ENCODE measurements around the gene FBXW12.

The FBXW12 gene

GRCh38 chr3:48423241-48423882 is 51.3 kb downstream of the FBXW12 start:
- no peak for DNase-seq

GRCh38 chr3:48423883-48424695 is 52.1 kb downstream of the FBXW12 start:
- DNase-seq = no peak

- DNase-seq = no peak
Observed at GRCh38 chr3:48425281-48425812, 53.3 kb downstream of the FBXW12 start.

- no peak for DNase-seq
Observed at GRCh38 chr3:48426401-48426909, 54.4 kb downstream of the FBXW12 start.

GRCh38 chr3:48426944-48427629 is 55.1 kb downstream of the FBXW12 start:
- no peak for DNase-seq

- no peak for DNase-seq
Observed at GRCh38 chr3:48427630-48427962, 55.6 kb downstream of the FBXW12 start.

- no peak for DNase-seq
Observed at GRCh38 chr3:48428088-48428571, 56.1 kb downstream of the FBXW12 start.

GRCh38 chr3:48428572-48429316 is 56.7 kb downstream of the FBXW12 start:
- no peak for DNase-seq

- DNase-seq = peak; percentile 83
Observed at GRCh38 chr3:48429317-48429959, 57.4 kb downstream of the FBXW12 start.

GRCh38 chr3:48429960-48430707 is 58.1 kb downstream of the FBXW12 start, which contains the start of gene PLXNB1:
Gene PLXNB1 (minus strand): TSS chr3:48430086. CDS start chr3:48424611, 5,475 bp downstream.
- DNase-seq = no peak

GRCh38 chr3:48430708-48431101 is 58.7 kb downstream of the FBXW12 start:
- no peak for DNase-seq

GRCh38 chr3:48431224-48432029 is 59.4 kb downstream of the FBXW12 start:
- no peak for DNase-seq

GRCh38 chr3:48432411-48433371 is 60.7 kb downstream of the FBXW12 start:
- DNase-seq = no peak

GRCh38 chr3:48433472-48434118 is 61.6 kb downstream of the FBXW12 start:
- DNase-seq = no peak

GRCh38 chr3:48434591-48435222 is 62.7 kb downstream of the FBXW12 start:
- DNase-seq = no peak

- no peak for DNase-seq
Observed at GRCh38 chr3:48435223-48435595, 63.2 kb downstream of the FBXW12 start.

- peak; percentile 92 for DNase-seq
Observed at GRCh38 chr3:48435774-48436476, 63.9 kb downstream of the FBXW12 start.

- no peak for DNase-seq
Observed at GRCh38 chr3:48436477-48436787, 64.4 kb downstream of the FBXW12 start.
